DND-41 (cell line): Measurements from ENCODE around the gene HCRTR1.

Experiments used
- ATAC-seq: fragments of 200-7000 bp; cut with Tn5 transposase; 3 replicates; pipeline ENCODE4 v1.9.1; 2021; ENCODE audit warnings: low read depth; ENCODE audit not compliant: insufficient read depth
- DNase-seq: peaks from one replicate; pipeline ENCODE4 v3.0.0-alpha.2; 2020
- H2AFZ ChIP-seq: 2 replicates; pipeline ENCODE4 v1.6.0; 2012; ENCODE audit warnings: low read depth, low read length
- H3K27ac ChIP-seq: 2 replicates; pipeline ENCODE4 v1.5.1; 2012; ENCODE audit warnings: low read length, inconsistent platforms
- H3K27me3 ChIP-seq: fragments of 200-600 bp; sonication (generic); 2 replicates; pipeline ENCODE4 v1.6.0; 2012; ENCODE audit warnings: low read length, mild to moderate bottlenecking, inconsistent platforms; ENCODE audit not compliant: insufficient read depth, poor library complexity
- H3K36me3 ChIP-seq: 2 replicates; pipeline ENCODE4 v1.5.1; 2012; ENCODE audit warnings: low read length, inconsistent platforms; ENCODE audit not compliant: insufficient read depth
- H3K4me1 ChIP-seq: 2 replicates; pipeline ENCODE4 v1.5.1; 2012; ENCODE audit warnings: mild to moderate bottlenecking, low read length; ENCODE audit not compliant: insufficient read depth
- H3K4me2 ChIP-seq: 2 replicates; pipeline ENCODE4 v1.6.0; 2012; ENCODE audit warnings: mild to moderate bottlenecking, moderate library complexity, low read length, inconsistent platforms; ENCODE audit not compliant: insufficient read depth
- H3K4me3 ChIP-seq, 2 experiments: fragments of 200-600 bp in 1 of 2; shearing (Covaris generic) in 1 of 2; 2 replicates each; pipeline ENCODE4 v1.5.1; 2012 to 2016; ENCODE audit warnings: inconsistent platforms in 2 of 2, low read length in 2 of 2, mild to moderate bottlenecking in 2 of 2, low read depth in 1 of 2, moderate library complexity in 1 of 2
- H3K79me2 ChIP-seq: 2 replicates; pipeline ENCODE4 v1.6.0; 2012; ENCODE audit warnings: low read length, inconsistent platforms; ENCODE audit not compliant: insufficient read depth
- H3K9ac ChIP-seq: 2 replicates; pipeline ENCODE4 v1.6.0; 2012; ENCODE audit warnings: low read depth, mild to moderate bottlenecking, inconsistent platforms, low read length, moderate library complexity
- H3K9me3 ChIP-seq: 2 replicates; pipeline ENCODE4 v1.5.1; 2012; ENCODE audit warnings: low read length, moderate library complexity, mild to moderate bottlenecking, inconsistent platforms; ENCODE audit not compliant: insufficient read depth, severe bottlenecking
- H4K20me1 ChIP-seq: 2 replicates; pipeline ENCODE4 v1.6.0; 2012; ENCODE audit warnings: low read length; ENCODE audit not compliant: insufficient read depth
- CTCF ChIP-seq: IDR thresholded peaks from 2 replicates; pipeline ENCODE4 v1.5.1; 2012; ENCODE audit warnings: borderline replicate concordance, low read length, moderate library complexity, mild to moderate bottlenecking; ENCODE audit not compliant: poor library complexity, severe bottlenecking; ENCODE audit errors: extremely low read depth
- EZH2 ChIP-seq: IDR thresholded peaks from 3 replicates; pipeline ENCODE4 v1.6.1; 2012; ENCODE audit warnings: borderline replicate concordance, low read depth, mild to moderate bottlenecking, moderate library complexity, low read length, inconsistent platforms; ENCODE audit not compliant: severe bottlenecking

Gene HCRTR1

GRCh38 chr1:31623365-31623764 lies 5.9 kb downstream of the HCRTR1 start:
- H3K9me3 ChIP-seq, result no peaks in the 10 kb centered on the region
- no peaks in the 10 kb centered on the region for H4K20me1 ChIP-seq
- TF ChIP-seq CTCF (no peak), EZH2 (no peak)
- H3K4me1 ChIP-seq, result no peaks in the 10 kb centered on the region
- ATAC-seq (no peak), DNase-seq (no peak)
- H3K27me3 ChIP-seq, result peaks cover 4% of the 10 kb centered on the region
- no peak overlapping the region for H3K4me2 ChIP-seq
- H3K9ac ChIP-seq, result no peak overlapping the region
- H3K79me2 ChIP-seq, result no peaks in the 10 kb centered on the region
- H3K4me3 ChIP-seq, result no peak overlapping the region
- peaks cover 14% of the 10 kb centered on the region for H3K36me3 ChIP-seq
- no peak overlapping the region for H2AFZ ChIP-seq
- no peak overlapping the region for H3K27ac ChIP-seq

GRCh38 chr1:31624309-31624708 lies 6.8 kb downstream of the HCRTR1 start:
- no peaks in the 10 kb centered on the region for H3K9me3 ChIP-seq
- no peaks in the 10 kb centered on the region for H3K4me1 ChIP-seq
- no peak overlapping the region for H2AFZ ChIP-seq
- no peak overlapping the region for H3K4me3 ChIP-seq
- ATAC-seq (peak; percentile 53; the same call in 1 of the 3 replicates), DNase-seq (peak; percentile 16)
- TF ChIP-seq EZH2 (no peak), CTCF (no peak)
- H3K9ac ChIP-seq, result no peak overlapping the region
- H4K20me1 ChIP-seq, result no peaks in the 10 kb centered on the region
- H3K27ac ChIP-seq, result no peak overlapping the region
- H3K4me2 ChIP-seq, result no peak overlapping the region
- H3K27me3 ChIP-seq, result no peaks in the 10 kb centered on the region
- H3K36me3 ChIP-seq, result peaks cover 23% of the 10 kb centered on the region
- H3K79me2 ChIP-seq, result no peaks in the 10 kb centered on the region

GRCh38 chr1:31624731-31625514 lies 7.4 kb downstream of the HCRTR1 start:
- ATAC-seq (no peak), DNase-seq (no peak)
- no peak overlapping the region for H3K27ac ChIP-seq
- H3K36me3 ChIP-seq, result peaks cover 29% of the 10 kb centered on the region
- no peaks in the 10 kb centered on the region for H4K20me1 ChIP-seq
- H3K4me2 ChIP-seq, result no peak overlapping the region
- H3K4me1 ChIP-seq, result no peaks in the 10 kb centered on the region
- no peaks in the 10 kb centered on the region for H3K79me2 ChIP-seq
- no peak overlapping the region for H3K4me3 ChIP-seq
- no peak overlapping the region for H3K9ac ChIP-seq
- H3K9me3 ChIP-seq, result no peaks in the 10 kb centered on the region
- no peak for TF ChIP-seq EZH2
- no peak for TF ChIP-seq CTCF
- H2AFZ ChIP-seq, result no peak overlapping the region
- H3K27me3 ChIP-seq, result no peaks in the 10 kb centered on the region
